SK-MEL-5 (cell line): ENCODE results near the gene DZIP1L. TPM values are rescaled to one million over a fixed set of nuclear protein-coding genes. Genes with fewer than 3 reads are reported as not detected.

ENCODE experiments used
- DNase-seq: peaks from one replicate; pipeline ENCODE4 v3.0.0-alpha.2; 2016; ENCODE audit warnings: low read depth, low spot score
- in situ Hi-C: cut with HindIII; loops from 2 replicates; pipeline ENCODE4 v1.10.0; 2016; ENCODE audit warnings: low sequenced_read_pairs, high pct_unique_total_duplicates, low pct_unique_long_range_greater_than_20kb
- total RNA-seq: library from RNA; depleted of rRNA; stranded (reverse); fragments of >200 nt; shearing (Covaris generic); gene quantifications from 2 replicates; pipeline ENCODE4 v1.2.3, GENCODE V29; 2014

Gene DZIP1L
- total RNA-seq, 1 experiment from 2014 or later: 27.4 TPM

DNA sequence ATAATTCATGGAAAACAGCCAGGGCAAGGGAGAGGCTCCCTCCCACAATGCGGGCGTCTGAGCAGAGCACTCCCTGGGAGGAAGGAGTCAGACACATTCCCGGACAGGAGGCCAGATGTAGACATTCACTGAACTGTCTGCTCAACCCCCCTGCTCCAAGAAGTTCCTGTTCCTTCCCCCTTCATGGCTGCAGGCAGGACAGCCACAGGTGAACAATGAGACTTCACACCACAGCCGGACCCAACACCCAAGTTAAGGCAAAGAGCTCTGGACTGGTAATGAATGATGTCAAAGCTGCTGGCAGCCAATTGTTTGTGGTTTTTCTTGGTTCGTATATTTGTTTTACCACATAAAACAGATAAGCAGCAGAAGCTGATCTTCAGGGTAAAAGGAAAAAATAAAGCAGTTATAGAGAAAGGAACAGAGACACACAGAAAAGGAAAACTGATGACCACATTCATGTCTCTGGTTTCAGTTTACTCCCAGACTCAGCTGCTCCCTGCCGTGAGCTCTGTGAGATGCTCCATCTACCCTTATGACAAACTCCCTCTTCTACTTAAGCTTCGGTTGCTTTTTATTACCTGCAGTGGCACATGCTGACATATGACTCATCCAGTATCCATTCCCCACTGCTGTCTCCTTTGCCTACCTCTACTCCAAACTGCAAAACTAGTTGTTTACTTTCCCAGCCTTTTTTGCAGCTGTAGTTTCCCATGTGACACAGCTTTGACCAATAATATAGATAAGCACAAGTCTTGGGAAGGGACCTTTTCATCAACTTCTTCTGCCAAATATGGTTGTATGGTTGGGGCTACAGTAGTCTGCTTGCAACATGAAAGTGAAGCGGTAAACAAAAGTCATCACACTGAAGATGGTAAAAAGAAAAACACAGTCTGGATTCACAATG, 33.1 kb downstream of the DZIP1L start:
- DNase-seq: peak; percentile 100
- in situ Hi-C loops: no loop called here

GRCh38 chr3:138081371-138082084, 33.9 kb downstream of the DZIP1L start:
- in situ Hi-C loops: no loop called here
- no peak for DNase-seq

GRCh38 chr3:138079901-138080300, 35.5 kb downstream of the DZIP1L start:
- in situ Hi-C loops: no loop called here
- DNase-seq: no peak

- in situ Hi-C loops: no loop called here
- peak; percentile 37 for DNase-seq
These were observed 36.5 kb downstream of the DZIP1L start for GRCh38 chr3:138078901-138079344.

- in situ Hi-C loops: no loop called here
- no peak for DNase-seq
These were observed 37.3 kb downstream of the DZIP1L start for GRCh38 chr3:138078096-138078495.

- DNase-seq: no peak
These were observed 42.6 kb downstream of the DZIP1L start for GRCh38 chr3:138072796-138073195.

GRCh38 chr3:138070006-138070405, 45.4 kb downstream of the DZIP1L start:
- DNase-seq: no peak
- in situ Hi-C loops: no loop called here

More at GRCh38 chr3:138072796-138073195, 42.6 kb downstream of the DZIP1L start:
- in situ Hi-C loops: no loop called here

DNA sequence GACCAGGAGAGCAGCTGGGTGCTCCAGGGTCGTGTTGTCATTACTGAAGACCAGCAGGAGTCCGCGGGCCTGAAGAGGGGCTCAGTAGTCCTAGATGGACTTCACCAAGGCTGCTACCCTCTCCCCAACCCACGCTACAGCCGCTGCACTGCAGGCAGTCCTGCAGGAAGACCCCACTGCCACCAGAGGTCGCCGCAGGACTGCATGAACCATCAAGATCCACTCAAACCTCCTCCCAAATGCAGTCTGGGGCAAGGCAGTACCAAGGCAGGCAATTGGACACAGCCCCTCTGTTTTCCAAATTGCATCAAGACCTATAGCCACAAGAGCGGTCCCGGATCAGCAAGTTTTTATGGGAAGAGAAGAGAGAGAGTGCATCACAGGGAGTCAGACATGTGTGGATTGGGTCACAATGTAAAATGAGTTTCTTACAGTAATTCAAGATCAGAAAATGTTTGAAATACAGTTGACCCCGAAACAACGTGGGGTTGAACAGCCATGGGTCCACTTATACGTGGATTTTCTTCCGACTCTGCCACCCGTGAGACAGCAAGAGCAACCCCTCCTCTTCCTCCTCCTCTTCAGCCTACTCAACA, 46.7 kb downstream of the DZIP1L start:
- in situ Hi-C loops: no loop called here

DNA sequence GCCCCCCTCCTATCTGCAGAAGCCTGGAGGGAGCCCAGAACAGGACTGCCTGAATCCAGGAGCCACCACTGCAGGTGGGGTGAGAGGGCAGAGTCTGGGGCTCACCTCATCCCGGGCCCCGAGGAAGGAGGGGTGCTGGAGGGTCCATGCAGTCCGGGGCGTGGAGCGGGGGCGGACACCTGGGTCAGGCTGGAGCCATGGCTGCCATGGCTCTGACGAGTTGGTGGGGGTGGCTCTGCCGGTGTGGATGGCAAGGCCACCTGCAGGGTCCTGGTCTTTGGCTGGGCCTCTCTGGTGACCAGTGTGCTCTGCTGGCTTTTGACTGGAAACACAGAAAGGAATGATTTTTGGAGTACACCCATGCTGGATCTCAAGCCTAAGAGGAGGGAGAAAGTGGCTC, 47.4 kb downstream of the DZIP1L start:
- in situ Hi-C loops: no loop called here
- no peak for DNase-seq

More for the DNA sequence above, 46.7 kb downstream of the DZIP1L start:
- peak; percentile 95 for DNase-seq

GRCh38 chr3:138066972-138067371, 48.4 kb downstream of the DZIP1L start:
- DNase-seq: no peak
- in situ Hi-C loops: no loop called here

DNA sequence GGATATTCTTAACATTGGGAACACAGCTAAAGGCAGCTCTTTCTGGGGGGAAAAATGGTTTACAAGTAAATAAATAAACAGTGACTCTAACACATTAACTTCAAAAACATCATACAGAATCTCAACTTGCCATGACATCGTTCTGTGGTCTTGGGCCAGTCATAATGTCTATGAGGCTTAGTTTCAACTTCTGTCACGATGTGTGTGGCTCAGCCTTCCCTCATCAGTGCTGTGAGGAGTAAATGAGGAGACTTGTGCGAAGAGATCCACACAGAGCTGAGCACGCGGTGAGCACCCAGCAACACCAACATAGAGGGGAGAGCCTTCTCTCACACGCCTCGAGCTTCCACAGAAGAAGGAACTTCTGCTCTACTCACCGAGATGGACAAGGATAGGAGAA, 49.0 kb downstream of the DZIP1L start:
- in situ Hi-C loops: no loop called here
- no peak for DNase-seq

GRCh38 chr3:138065949-138066348, 49.5 kb downstream of the DZIP1L start:
- no peak for DNase-seq
- in situ Hi-C loops: no loop called here

GRCh38 chr3:138063416-138063815, 52.0 kb downstream of the DZIP1L start:
- in situ Hi-C loops: no loop called here
- no peak for DNase-seq

DNA sequence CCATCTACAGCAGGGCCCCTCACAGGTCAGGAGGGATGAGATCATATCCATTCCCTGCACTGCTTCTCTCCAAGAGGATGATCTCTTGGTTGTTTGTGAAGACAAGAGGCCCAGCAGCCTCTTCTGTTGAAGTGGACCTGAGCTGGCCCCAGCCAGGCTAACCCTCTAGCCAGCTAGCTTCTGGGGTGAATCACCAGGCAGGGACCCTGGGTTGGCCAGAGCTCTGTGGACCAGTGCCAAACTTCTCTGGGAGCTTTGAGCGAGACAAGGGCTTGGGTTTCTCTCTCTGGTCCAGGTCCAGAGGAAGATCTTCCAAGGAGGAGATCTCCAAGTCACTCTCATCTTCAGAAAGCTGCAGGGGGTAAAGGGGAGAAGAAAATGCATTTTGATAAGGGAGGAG, 52.8 kb downstream of the DZIP1L start:
- in situ Hi-C loops: no loop called here
- DNase-seq: no peak

DNA sequence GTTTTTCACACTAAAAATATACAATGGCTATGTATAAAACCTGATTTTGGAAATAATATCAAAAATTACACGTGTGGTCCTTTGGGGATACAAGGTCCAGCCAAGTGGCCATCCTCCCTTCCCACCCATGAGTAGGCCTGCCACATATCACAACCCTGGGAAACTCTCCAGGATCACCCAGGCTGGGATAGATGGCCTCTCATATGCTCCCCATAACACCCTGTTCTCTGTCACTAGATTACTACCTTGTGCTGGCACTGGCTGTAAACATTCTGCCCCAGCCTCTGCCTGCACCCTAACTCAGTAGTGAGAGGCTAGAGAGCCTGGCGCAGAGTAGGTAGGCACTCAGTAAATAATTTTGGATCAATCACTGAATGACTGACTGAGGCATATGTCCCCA, 53.4 kb downstream of the DZIP1L start:
- no peak for DNase-seq
- in situ Hi-C loops: no loop called here

DNA sequence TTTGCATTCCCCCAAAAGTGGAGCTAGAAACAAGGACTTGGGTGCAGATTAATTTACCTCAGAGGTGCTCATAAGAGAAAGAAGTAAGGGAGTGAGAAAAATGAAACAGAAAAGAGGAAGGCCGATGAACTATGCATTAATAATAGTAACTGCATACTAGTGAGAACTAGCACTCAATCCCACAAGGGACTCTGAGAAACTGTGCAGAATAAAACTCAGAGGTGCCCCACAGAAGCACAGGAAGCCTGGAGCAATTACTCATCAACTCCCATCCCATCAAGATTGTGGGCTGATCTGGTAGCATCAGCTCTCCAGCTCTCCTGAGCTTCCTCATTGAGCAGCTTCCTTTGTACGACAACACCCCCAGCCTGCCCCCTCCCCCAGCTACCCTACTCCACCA, 54.6 kb downstream of the DZIP1L start:
- in situ Hi-C loops: no loop called here

GRCh38 chr3:138059261-138059660, 56.1 kb downstream of the DZIP1L start:
- in situ Hi-C loops: no loop called here
- DNase-seq: no peak

More for the DNA sequence above, 54.6 kb downstream of the DZIP1L start:
- DNase-seq: no peak

DNA sequence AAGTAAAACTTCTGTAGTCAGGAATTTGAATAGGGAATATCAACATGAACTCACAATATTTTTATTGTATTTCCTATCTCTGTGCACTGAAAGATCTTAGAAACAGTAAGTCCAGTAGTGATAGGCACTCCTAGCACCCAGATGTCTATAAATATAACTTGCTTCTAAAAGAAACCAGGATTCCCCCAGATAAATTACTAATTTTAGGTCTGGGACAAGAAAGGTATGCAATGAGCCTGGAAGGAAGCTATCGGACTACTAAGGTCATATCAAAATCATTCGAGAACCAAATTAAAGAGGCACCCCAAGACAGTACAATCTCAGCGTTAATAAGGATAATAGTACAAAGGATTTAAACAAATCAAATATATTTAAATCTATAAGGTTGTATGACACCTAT, 58.0 kb downstream of the DZIP1L start:
- in situ Hi-C loops: no loop called here
- no peak for DNase-seq
